Naive thymus-derived CD4-positive, alpha-beta T cell (primary cell): Measurements from ENCODE around the gene RRAD. TPM values are rescaled to one million over a fixed set of nuclear protein-coding genes. Genes with fewer than 3 reads are reported as not detected.
A peak's percentile ranks its signal among the peaks of the same experiment; 100 is the strongest.

ENCODE experiments used
- ATAC-seq: fragments of 150-1000 bp; cut with Tn5 transposase; 2 replicates; pipeline ENCODE4 v1.10.0; 2021; ENCODE audit warnings: mild to moderate bottlenecking, moderate library complexity
- CTCF ChIA-PET: fragments of 350-600 bp; sonication (Branson Sonifier 250); formaldehyde crosslinking; loops from one replicate; lab custom pipeline; 2021; ENCODE audit warnings: antibody characterized with exemption; lab: Charles Lee
- POLR2A ChIA-PET: fragments of 350-600 bp; sonication (Branson Sonifier 250); formaldehyde crosslinking; loops from one replicate; lab custom pipeline; 2021; ENCODE audit warnings: antibody characterized with exemption, inconsistent platforms; lab: Charles Lee
- DNase-seq, 9 donors: peaks; one replicate each; pipeline versions ENCODE4 v3.0.0 to v3.0.0-alpha.2; 2020 to 2022; ENCODE audit warnings: mixed read lengths in 1 of 9
- H3K27ac ChIP-seq: one replicate; pipeline ENCODE4 v1.7.0; 2013; ENCODE audit warnings: mild to moderate bottlenecking, low read depth, low read length, moderate library complexity
- H3K27me3 ChIP-seq, 2 donors: one replicate each; pipeline ENCODE4 v1.7.0; 2013; ENCODE audit warnings: low read length in 2 of 2, mild to moderate bottlenecking in 2 of 2, moderate library complexity in 2 of 2; ENCODE audit not compliant: control insufficient read depth in 2 of 2, insufficient read depth in 2 of 2
- H3K36me3 ChIP-seq, 3 experiments: 1 replicate in 2 of 3; 2 replicates in 1 of 3; pipeline ENCODE4 v1.7.0; 2013; ENCODE audit warnings: low read length in 3 of 3, mild to moderate bottlenecking in 3 of 3, moderate library complexity in 1 of 3; ENCODE audit not compliant: insufficient read depth in 3 of 3, control insufficient read depth in 2 of 3
- H3K4me1 ChIP-seq, 2 donors: one replicate each; pipeline ENCODE4 v1.7.0; 2013; ENCODE audit warnings: low read length in 2 of 2, mild to moderate bottlenecking in 2 of 2, moderate library complexity in 1 of 2; ENCODE audit not compliant: control insufficient read depth in 2 of 2, insufficient read depth in 2 of 2
- H3K4me3 ChIP-seq: 2 replicates; pipeline ENCODE4 v1.7.0; 2013; ENCODE audit warnings: mild to moderate bottlenecking, low read length
- H3K9me3 ChIP-seq, 3 experiments: 1 replicate in 2 of 3; 2 replicates in 1 of 3; pipeline ENCODE4 v1.7.0; 2013; ENCODE audit warnings: low read length in 3 of 3; ENCODE audit not compliant: control insufficient read depth in 2 of 3
- H3K27ac Mint-ChIP-seq, 9 donors: one replicate each; pipeline ENCODE4 v1.8.0; 2020 to 2022; ENCODE audit warnings: mixed read lengths in 9 of 9, mild to moderate bottlenecking in 8 of 9, moderate library complexity in 5 of 9, inconsistent platforms in 2 of 9
- H3K27me3 Mint-ChIP-seq, 5 donors: one replicate each; pipeline ENCODE4 v1.8.0; 2021 to 2022; ENCODE audit warnings: mixed read lengths in 5 of 5, mild to moderate bottlenecking in 1 of 5
- H3K36me3 Mint-ChIP-seq, 5 donors: one replicate each; pipeline ENCODE4 v1.8.0; 2020 to 2022; ENCODE audit warnings: mixed read lengths in 5 of 5, mild to moderate bottlenecking in 3 of 5, inconsistent platforms in 1 of 5
- H3K4me1 Mint-ChIP-seq, 7 donors: one replicate each; pipeline ENCODE4 v1.8.0; 2020 to 2022; ENCODE audit warnings: mixed read lengths in 7 of 7, mild to moderate bottlenecking in 3 of 7, inconsistent platforms in 1 of 7
- H3K4me3 Mint-ChIP-seq, 10 donors: one replicate each; pipeline ENCODE4 v1.8.0; 2020 to 2022; ENCODE audit warnings: mild to moderate bottlenecking in 10 of 10, mixed read lengths in 10 of 10, moderate library complexity in 6 of 10, inconsistent platforms in 2 of 10
- H3K9me3 Mint-ChIP-seq, 11 donors: one replicate each; pipeline ENCODE4 v1.8.0; 2020 to 2022; ENCODE audit warnings: mixed read lengths in 11 of 11, mild to moderate bottlenecking in 4 of 11, inconsistent platforms in 1 of 11, moderate library complexity in 1 of 11
- intact Hi-C, 2 donors: fragments of 100-400 bp; cut with micrococcal nuclease; formaldehyde crosslinking; loops; one replicate each; pipeline ENCODE4 v1.15.1; 2023
- polyA plus RNA-seq, 2 donors: library from polyadenylated mRNA; unstranded; fragments of 300-500 nt; fragmentation: Illumina TruSeq; gene quantifications; one replicate each; pipeline ENCODE4 v1.2.3, GENCODE V29; 2021
- total RNA-seq, 6 experiments: library from RNA in 5 of 6; stranded (reverse) in 5 of 6; gene quantifications; 1 replicate in 5 of 6; 2 replicates in 1 of 6; pipeline ENCODE4 v1.2.3 and lab custom pipeline; 2021 to 2026

Gene RRAD
- total and polyA plus RNA-seq, 7 experiments from 2014 or later: 0.24 to 1.6 (median 0.88) TPM; not detected in 2

DNA sequence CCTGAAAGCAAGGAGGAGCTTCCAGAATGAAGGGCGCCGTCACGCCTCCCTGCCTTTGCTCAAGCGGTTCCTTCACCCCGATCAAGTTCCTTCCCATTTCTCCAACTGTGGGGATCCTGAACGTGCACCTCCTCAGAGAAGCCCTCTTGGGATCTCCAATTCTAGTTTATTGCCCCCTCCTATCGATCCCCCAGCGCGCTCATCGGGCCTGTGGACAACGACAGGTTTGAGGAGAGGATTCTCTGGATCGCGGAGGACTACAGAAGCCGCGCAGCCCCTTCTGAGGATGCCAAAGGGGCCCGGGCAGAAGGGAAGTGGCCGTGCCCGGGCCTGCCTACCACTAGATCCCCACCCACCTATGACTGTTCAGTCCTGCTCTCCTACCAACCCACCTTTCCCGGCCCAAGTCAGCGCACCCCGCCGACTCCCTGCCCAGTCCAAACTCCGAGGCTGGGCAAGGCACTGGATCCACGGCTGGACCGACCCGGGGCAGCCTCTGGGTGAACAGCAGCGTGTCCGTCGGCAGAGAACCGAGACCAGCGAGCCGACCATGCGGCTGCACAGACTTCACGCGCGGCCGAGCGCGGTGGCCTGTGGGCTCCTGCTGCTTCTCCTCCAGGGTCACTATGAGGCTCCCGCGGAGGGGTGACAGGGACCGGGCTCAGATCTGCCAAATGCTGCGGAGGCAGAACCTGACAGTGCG, 22.9 kb upstream of the RRAD start:
- ChIA-PET CTCF (interaction anchor here (0.6 kb wide), 2 partner anchors 12 to 29 kb away, joined by 3 read pairs; no protein-coding TSS in a partner anchor), POLR2A (no interaction called here)
- Mint-ChIP-seq H3K9me3 (peaks cover 0 to 7% (median 0%) of the 10 kb centered on the region in 11 donors), H3K36me3 (peaks cover 0 to 6% (median 0%) of the 10 kb centered on the region in 5 donors), H3K27ac (peak overlapping the region in 3 of 9 donors; percentile 18 to 59 (median 45)), H3K4me3 (peak overlapping the region; percentile 83 to 95 (median 92)), H3K4me1 (peaks cover 13 to 24% (median 18%) of the 10 kb centered on the region in 7 donors), H3K27me3 (peaks cover 29 to 39% (median 39%) of the 10 kb centered on the region in 5 donors)
- Histone ChIP-seq H3K9me3 (no peaks in the 10 kb centered on the region), H3K36me3 (peaks cover 0 to 6% (median 0%) of the 10 kb centered on the region in 3 experiments), H3K27me3 (no peaks in the 10 kb centered on the region), H3K4me3 (peak overlapping the region; percentile 45), H3K27ac (peak overlapping the region; percentile 26), H3K4me1 (peaks cover 0 to 4% of the 10 kb centered on the region in 2 donors)
- DNase-seq (peak in 1 of 9 donors; percentile 15), ATAC-seq (peak; percentile 16)
- intact Hi-C loops: loop anchor here (5.0 kb wide), 3 partner anchors 51 to 329 kb away; partner anchors contain the start of genes CBFB (in 1 of the 2) and PLEKHG4 (in 1 of the 2)

- peak overlapping the region; percentile 83 to 95 (median 92) for H3K4me3 Mint-ChIP-seq
- Histone ChIP-seq H3K4me3 (peak overlapping the region; percentile 45), H3K4me1 (peaks cover 0 to 4% of the 10 kb centered on the region in 2 donors), H3K36me3 (peaks cover 0 to 14% (median 0%) of the 10 kb centered on the region in 3 experiments), H3K27ac (peak overlapping the region; percentile 26), H3K9me3 (no peaks in the 10 kb centered on the region), H3K27me3 (no peaks in the 10 kb centered on the region)
- CTCF ChIA-PET: interaction anchor here (0.8 to 1.2 kb wide), 4 partner anchors 11 to 238 kb away, joined by 3 to 4 read pairs (median 3); partner anchors contain the start of gene CIAO2B
- POLR2A ChIA-PET: interaction anchor here (0.6 to 1.0 kb wide), 2 partner anchors 227 to 344 kb away, joined by 3 read pairs; no protein-coding TSS in a partner anchor
- peaks cover 23 to 39% (median 32%) of the 10 kb centered on the region in 5 donors for H3K27me3 Mint-ChIP-seq
- H3K27ac Mint-ChIP-seq: peak overlapping the region in 3 of 9 donors; percentile 13 to 50 (median 29)
- peaks cover 13 to 24% (median 18%) of the 10 kb centered on the region in 7 donors for H3K4me1 Mint-ChIP-seq
- intact Hi-C loops: loop anchor here (1.0 to 5.0 kb wide), 9 partner anchors 13 to 330 kb away; partner anchors contain the start of genes CBFB (in 1 of the 2), CIAO2B (in 1 of the 2), PHAF1 (in 1 of the 2) and PLEKHG4 (in 1 of the 2)
- DNase-seq (peak; percentile 64 to 86 (median 80)), ATAC-seq (peak; percentile 97)
- peaks cover 0 to 10% (median 5%) of the 10 kb centered on the region in 5 donors for H3K36me3 Mint-ChIP-seq
- H3K9me3 Mint-ChIP-seq: peaks cover 0 to 7% (median 0%) of the 10 kb centered on the region in 11 donors
These were observed 22.1 kb upstream of the RRAD start for GRCh38 chr16:66947302-66948065.

GRCh38 chr16:66946974-66947301, 21.6 kb upstream of the RRAD start:
- POLR2A ChIA-PET: interaction anchor here (1.0 kb wide), 1 partner anchor 228 kb away, joined by 3 read pairs; no protein-coding TSS in a partner anchor
- peaks cover 4 to 11% (median 5%) of the 10 kb centered on the region in 5 donors for H3K36me3 Mint-ChIP-seq
- H3K4me1 Mint-ChIP-seq: peaks cover 13 to 24% (median 18%) of the 10 kb centered on the region in 7 donors

GRCh38 chr16:66946541-66946940, 21.2 kb upstream of the RRAD start:
- Mint-ChIP-seq H3K27me3 (peaks cover 18 to 31% (median 27%) of the 10 kb centered on the region in 5 donors), H3K9me3 (peaks cover 0 to 5% (median 0%) of the 10 kb centered on the region in 11 donors), H3K36me3 (peaks cover 4 to 12% (median 5%) of the 10 kb centered on the region in 5 donors), H3K4me1 (peaks cover 13 to 24% (median 18%) of the 10 kb centered on the region in 7 donors), H3K4me3 (no peak overlapping the region), H3K27ac (peak overlapping the region in 1 of 9 donors; percentile 79)
- no peak overlapping the region for H3K27ac ChIP-seq
- no peaks in the 10 kb centered on the region for H3K27me3 ChIP-seq
- ATAC-seq (no peak), DNase-seq (no peak)
- ChIA-PET POLR2A (interaction anchor here (1.4 kb wide), 1 partner anchor 17 kb away, joined by 3 read pairs; no protein-coding TSS in a partner anchor), CTCF (interaction anchor here (1.2 kb wide), 1 partner anchor 16 kb away, joined by 4 read pairs; no protein-coding TSS in a partner anchor)
- intact Hi-C loops: loop anchor here (2.0 to 5.0 kb wide), 4 partner anchors 49 to 331 kb away; partner anchors contain the start of genes CBFB (in 1 of the 2) and PLEKHG4 (in 1 of the 2)
- no peaks in the 10 kb centered on the region for H3K9me3 ChIP-seq
- H3K4me3 ChIP-seq: no peak overlapping the region
- H3K4me1 ChIP-seq: peaks cover 0 to 4% of the 10 kb centered on the region in 2 donors
- peaks cover 0 to 24% (median 0%) of the 10 kb centered on the region in 3 experiments for H3K36me3 ChIP-seq

More at GRCh38 chr16:66946974-66947301, 21.6 kb upstream of the RRAD start:
- H3K27ac ChIP-seq: no peak overlapping the region
- DNase-seq (no peak), ATAC-seq (no peak)
- H3K9me3 ChIP-seq: no peaks in the 10 kb centered on the region
- Mint-ChIP-seq H3K9me3 (peaks cover 0 to 7% (median 0%) of the 10 kb centered on the region in 11 donors), H3K4me3 (peak overlapping the region in 9 of 10 donors; percentile 83 to 95 (median 92)), H3K27me3 (peaks cover 22 to 35% (median 31%) of the 10 kb centered on the region in 5 donors), H3K27ac (peak overlapping the region in 4 of 9 donors; percentile 13 to 79 (median 40))
- peaks cover 0 to 4% of the 10 kb centered on the region in 2 donors for H3K4me1 ChIP-seq
- CTCF ChIA-PET: interaction anchor here (0.8 to 1.2 kb wide), 4 partner anchors 11 to 238 kb away, joined by 3 to 4 read pairs (median 3); partner anchors contain the start of gene CIAO2B
- H3K4me3 ChIP-seq: no peak overlapping the region
- intact Hi-C loops: loop anchor here (1.0 to 5.0 kb wide), 9 partner anchors 13 to 330 kb away; partner anchors contain the start of genes CBFB (in 1 of the 2), CIAO2B (in 1 of the 2), PHAF1 (in 1 of the 2) and PLEKHG4 (in 1 of the 2)
- no peaks in the 10 kb centered on the region for H3K27me3 ChIP-seq
- H3K36me3 ChIP-seq: peaks cover 0 to 20% (median 0%) of the 10 kb centered on the region in 3 experiments

- ATAC-seq (no peak), DNase-seq (no peak)
- ChIA-PET POLR2A (interaction anchor here (1.1 to 1.4 kb wide), 2 partner anchors 14 to 16 kb away, joined by 3 read pairs; no protein-coding TSS in a partner anchor), CTCF (no interaction called here)
- Mint-ChIP-seq H3K27me3 (peaks cover 12 to 26% (median 22%) of the 10 kb centered on the region in 5 donors), H3K4me3 (no peak overlapping the region), H3K4me1 (peaks cover 13 to 24% (median 18%) of the 10 kb centered on the region in 7 donors), H3K36me3 (peaks cover 4 to 12% (median 5%) of the 10 kb centered on the region in 5 donors), H3K27ac (no peak overlapping the region), H3K9me3 (no peaks in the 10 kb centered on the region)
- Histone ChIP-seq H3K27ac (no peak overlapping the region), H3K4me1 (peaks cover 0 to 4% of the 10 kb centered on the region in 2 donors), H3K36me3 (peaks cover 0 to 30% (median under 1%) of the 10 kb centered on the region in 3 experiments), H3K9me3 (no peaks in the 10 kb centered on the region), H3K4me3 (no peak overlapping the region), H3K27me3 (no peaks in the 10 kb centered on the region)
- intact Hi-C loops: loop anchor here (2.0 to 5.0 kb wide), 4 partner anchors 49 to 331 kb away; partner anchors contain the start of genes CBFB (in 1 of the 2) and PLEKHG4 (in 1 of the 2)
These were observed 20.6 kb upstream of the RRAD start for GRCh38 chr16:66945939-66946338.
